GM20000 (cell line): ENCODE data around the gene BNIP1.
"Not testable (repeated sequence)": the region's sequence is repeated elsewhere in the genome, so short reads cannot be mapped to it uniquely, and the experiment has no call there.

ENCODE experiments used
- DNase-seq: peaks from one replicate; pipeline ENCODE4 v3.0.0; 2012; ENCODE audit warnings: low spot score
- CTCF ChIP-seq: IDR thresholded peaks from 2 replicates; pipeline ENCODE4 v1.5.1; 2012; ENCODE audit warnings: mild to moderate bottlenecking, control low read depth; ENCODE audit errors: extremely low read depth, missing control alignments

BNIP1 gene

GRCh38 chr5:173114536-173114935, 29.8 kb upstream of the BNIP1 start:
- TF ChIP-seq CTCF = no peak
- no peak for DNase-seq

GRCh38 chr5:173119719-173120118, 24.6 kb upstream of the BNIP1 start:
- TF ChIP-seq CTCF = no peak
- no peak for DNase-seq

- no peak for DNase-seq
- TF ChIP-seq CTCF = no peak
Measured at GRCh38 chr5:173123416-173123815, 20.9 kb upstream of the BNIP1 start.

DNA sequence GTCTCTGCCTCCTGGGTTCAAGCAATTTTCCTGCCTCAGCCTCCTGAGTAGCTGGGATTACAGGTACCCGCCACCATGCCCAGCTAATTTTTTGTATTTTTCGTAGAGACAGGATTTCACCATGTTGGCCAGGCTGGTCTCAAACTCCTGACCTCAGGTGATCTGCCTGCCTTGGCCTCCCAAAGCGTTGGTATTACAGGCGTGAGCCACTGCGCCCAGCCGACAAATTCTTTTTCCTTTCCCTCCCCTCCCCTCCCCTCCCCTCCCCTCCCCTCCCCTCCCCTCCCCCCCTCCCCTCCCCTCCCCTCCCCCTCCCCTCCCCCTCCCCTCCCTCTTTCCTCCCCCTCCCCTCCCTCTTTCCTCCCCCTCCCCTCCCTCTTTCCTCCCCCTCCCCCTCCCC, 12.2 kb upstream of the BNIP1 start:
- not testable (repeated sequence) for DNase-seq

DNA sequence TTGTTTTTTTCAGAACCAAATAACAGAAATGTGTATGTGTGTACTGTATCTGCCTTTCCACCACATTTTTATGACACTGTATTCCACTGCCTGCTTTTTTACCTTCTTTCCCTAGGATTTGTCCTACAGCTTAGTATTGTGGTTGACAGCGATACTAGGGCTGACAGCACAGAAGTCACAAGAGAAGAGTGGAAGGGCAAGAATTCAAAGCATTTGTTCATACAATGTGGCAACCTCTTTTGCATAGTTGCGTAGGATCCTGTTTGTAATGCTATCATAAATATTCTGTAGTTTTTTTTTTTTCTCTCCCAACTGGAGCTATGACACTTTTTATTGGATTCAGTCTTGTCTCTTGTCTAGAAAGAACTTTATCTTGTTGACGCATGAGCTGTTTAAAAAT, 5.6 kb upstream of the BNIP1 start:
- no peak for TF ChIP-seq CTCF
- no peak for DNase-seq

GRCh38 chr5:173139631-173140030, 4.7 kb upstream of the BNIP1 start:
- DNase-seq = no peak
- no peak for TF ChIP-seq CTCF

DNA sequence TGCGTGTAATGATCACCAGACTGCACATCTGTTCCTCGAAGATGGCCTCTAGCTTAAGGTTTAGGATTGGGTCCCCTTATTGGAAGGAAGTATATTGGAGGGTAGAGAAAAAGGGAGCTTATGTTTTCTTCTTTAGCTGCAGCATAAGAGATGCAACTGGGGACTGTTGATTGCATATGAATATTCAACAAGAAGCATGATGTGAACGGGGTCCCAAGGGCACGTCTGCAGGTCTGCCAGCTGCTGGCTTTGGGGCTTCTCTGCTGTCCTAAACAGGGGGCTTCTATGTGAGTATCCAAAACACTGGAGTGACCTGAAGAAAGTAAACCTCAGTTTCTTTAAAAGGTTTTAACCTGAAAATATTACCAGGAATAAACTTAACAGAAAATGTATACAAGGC, 3.6 kb upstream of the BNIP1 start:
- DNase-seq = no peak
- TF ChIP-seq CTCF = no peak

DNA sequence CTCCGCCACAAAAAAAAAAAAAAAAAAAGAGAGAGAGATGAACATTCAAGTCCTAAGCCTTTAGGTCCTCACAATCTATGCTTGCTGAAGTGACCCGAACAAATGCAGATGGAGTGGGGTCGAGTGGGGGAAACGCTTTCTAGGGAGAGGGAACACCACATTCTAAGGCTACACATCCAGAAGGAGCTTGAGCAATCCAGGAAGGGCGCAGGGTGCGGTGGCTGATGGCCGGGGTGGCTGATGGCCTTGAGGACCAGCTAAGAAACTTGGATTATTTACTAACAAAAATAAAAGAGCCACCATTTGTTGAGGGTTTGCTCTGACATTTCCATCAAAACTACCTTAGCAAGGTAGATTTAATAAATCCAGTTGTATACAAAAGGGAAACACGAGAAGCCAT, 764 bp upstream of the BNIP1 start:
- no peak for DNase-seq
- no peak for TF ChIP-seq CTCF
